Breast epithelium (tissue), 3 donors: ENCODE results near the gene TMEM163.

Source experiments
- POLR2A ChIP-seq: fragments of 450-650 bp; IDR thresholded peaks from one replicate; pipeline ENCODE4 v1.6.1; 2016; ENCODE audit warnings: antibody characterized with exemption, mild to moderate bottlenecking, moderate library complexity
- POLR2AphosphoS5 ChIP-seq, 3 donors: sonication (generic); formaldehyde crosslinking; IDR thresholded peaks; one replicate each; pipeline ENCODE4 v1.6.1; 2017; ENCODE audit warnings: antibody characterized with exemption in 3 of 3

DNA sequence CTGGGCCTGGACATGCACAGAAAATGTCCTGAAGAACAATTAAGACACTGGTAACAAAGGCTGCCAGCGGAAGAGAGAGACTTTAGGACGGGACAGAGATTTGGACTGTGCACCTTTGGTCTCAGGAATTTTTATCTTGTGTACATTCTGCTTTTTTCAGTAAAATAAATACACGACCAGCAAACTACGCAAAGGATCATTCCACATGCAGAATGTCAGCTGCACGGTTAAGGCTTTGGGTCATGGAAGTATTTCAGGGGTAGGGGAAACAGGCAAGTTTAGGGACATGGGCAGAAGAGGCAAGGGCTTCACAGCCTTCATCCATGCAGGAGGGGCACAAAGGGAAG, 11.5 kb downstream of the TMEM163 start:
- TF ChIP-seq POLR2A (no peak), POLR2AphosphoS5 (IDR thresholded peaks at IDR 0.05) (no peak)
